ENCODE data around the gene FCER2.

FCER2 gene

GRCh38 chr19:7677669-7678311 lies 24.1 kb downstream of the FCER2 start:
- H3K27ac ChIP-seq (ENCODE audit: insufficient read depth, low read depth, low read length, poor library complexity, severe bottlenecking): no peak overlapping the region
- peaks cover 3% of the 10 kb centered on the region for H3K4me1 ChIP-seq (ENCODE audit: control insufficient read depth, insufficient read depth, low read length)
- peaks cover 43% of the 10 kb centered on the region for H3K27me3 ChIP-seq (ENCODE audit: control insufficient read depth, insufficient read depth, low read length, poor library complexity, severe bottlenecking)
- H3K9me3 ChIP-seq (ENCODE audit: control insufficient read depth, low read length): no peaks in the 10 kb centered on the region
- peaks cover 8% of the 10 kb centered on the region for H3K36me3 ChIP-seq (ENCODE audit: control insufficient read depth, insufficient read depth, low read length)
- no peak overlapping the region for H3K4me3 ChIP-seq (ENCODE audit: insufficient read depth, low read depth, low read length)
- WGBS, 2 experiments: 40 to 42% methylated on average over 12 of the region's 12 CpGs

- Histone ChIP-seq H3K9me3 (ENCODE audit: control insufficient read depth, low read length) (no peaks in the 10 kb centered on the region), H3K27me3 (ENCODE audit: control insufficient read depth, insufficient read depth, low read length, poor library complexity, severe bottlenecking) (peaks cover 52% of the 10 kb centered on the region), H3K36me3 (ENCODE audit: control insufficient read depth, insufficient read depth, low read length) (no peaks in the 10 kb centered on the region), H3K27ac (ENCODE audit: insufficient read depth, low read depth, low read length, poor library complexity, severe bottlenecking) (no peak within 1 kb of the TSS), H3K4me3 (ENCODE audit: insufficient read depth, low read depth, low read length) (no peak within 1 kb of the TSS), H3K4me1 (ENCODE audit: control insufficient read depth, insufficient read depth, low read length) (peaks cover 3% of the 10 kb centered on the region)
- 63 to 70% methylated on average over 10 of the region's 10 CpGs for WGBS, 2 experiments
These were observed 25.1 kb downstream of the FCER2 start, which contains the start of gene MCEMP1 for GRCh38 chr19:7676854-7677253. Gene MCEMP1, plus strand, starts transcription at chr19:7677090. Its CDS starts 31 bp downstream, at chr19:7677121.

GRCh38 chr19:7676376-7676775 lies 25.6 kb downstream of the FCER2 start:
- Histone ChIP-seq H3K36me3 (ENCODE audit: control insufficient read depth, insufficient read depth, low read length) (no peaks in the 10 kb centered on the region), H3K9me3 (ENCODE audit: control insufficient read depth, low read length) (no peaks in the 10 kb centered on the region), H3K27ac (ENCODE audit: insufficient read depth, low read depth, low read length, poor library complexity, severe bottlenecking) (no peak overlapping the region), H3K4me1 (ENCODE audit: control insufficient read depth, insufficient read depth, low read length) (peaks cover 3% of the 10 kb centered on the region), H3K4me3 (ENCODE audit: insufficient read depth, low read depth, low read length) (no peak overlapping the region), H3K27me3 (ENCODE audit: control insufficient read depth, insufficient read depth, low read length, poor library complexity, severe bottlenecking) (peaks cover 57% of the 10 kb centered on the region)
- WGBS, 2 experiments: 62 to 69% methylated on average over 7 of the region's 7 CpGs

DNA sequence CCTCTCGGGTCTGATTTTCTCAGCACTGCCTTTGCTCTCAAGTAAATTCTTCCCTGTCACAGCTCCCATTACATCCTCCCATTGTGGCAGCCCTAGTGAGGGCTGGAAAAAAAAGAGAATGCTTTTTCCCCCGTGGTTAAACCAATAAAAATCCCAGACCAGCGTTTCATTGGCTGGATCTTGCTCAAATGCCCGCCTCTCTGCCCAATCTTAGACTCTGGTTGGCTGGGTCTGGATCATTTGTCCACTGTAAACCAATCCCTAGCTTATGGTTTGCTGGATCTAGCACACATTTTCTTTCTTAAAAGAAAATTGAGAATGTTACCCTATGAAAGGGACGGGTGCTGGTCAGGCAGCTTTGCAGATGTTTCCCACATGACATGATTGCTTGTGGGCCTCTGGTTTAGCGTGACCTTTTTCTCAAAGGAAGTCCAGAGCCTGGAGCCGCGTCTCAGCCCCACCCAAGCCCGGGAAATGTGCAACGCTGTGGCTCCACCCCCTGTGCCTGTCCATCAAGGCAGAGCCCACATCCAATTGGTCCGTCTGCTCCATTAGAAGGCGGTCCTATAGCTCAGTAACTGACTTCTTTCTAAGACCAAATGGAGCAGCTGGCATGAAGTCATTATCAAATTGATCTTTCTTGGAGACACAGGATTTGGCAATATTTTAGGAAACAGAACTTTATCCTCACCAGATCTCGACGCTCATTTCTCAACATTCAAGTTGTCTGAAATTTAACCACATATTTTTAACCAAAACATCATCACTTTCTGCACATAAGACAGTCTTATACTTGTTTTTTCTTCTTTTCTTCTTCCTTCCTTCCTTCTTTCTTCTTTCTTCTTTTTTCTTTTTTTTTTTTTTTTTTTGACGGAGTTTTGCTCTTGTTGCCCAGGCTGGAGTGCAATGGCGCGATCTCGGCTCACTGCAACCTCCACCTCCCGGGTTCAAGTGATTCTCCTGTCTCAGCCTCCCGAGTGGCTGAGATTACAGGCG lies 27.6 kb downstream of the FCER2 start:
- H3K4me1 ChIP-seq (ENCODE audit: control insufficient read depth, insufficient read depth, low read length): peaks cover 3% of the 10 kb centered on the region
- H3K4me3 ChIP-seq (ENCODE audit: insufficient read depth, low read depth, low read length): no peak overlapping the region
- H3K9me3 ChIP-seq (ENCODE audit: control insufficient read depth, low read length): no peaks in the 10 kb centered on the region
- H3K27me3 ChIP-seq (ENCODE audit: control insufficient read depth, insufficient read depth, low read length, poor library complexity, severe bottlenecking): peaks cover 72% of the 10 kb centered on the region
- 59 to 65% methylated on average over 17 to 21 of the region's 21 CpGs for WGBS, 2 experiments
- H3K36me3 ChIP-seq (ENCODE audit: control insufficient read depth, insufficient read depth, low read length): no peaks in the 10 kb centered on the region
- no peak overlapping the region for H3K27ac ChIP-seq (ENCODE audit: insufficient read depth, low read depth, low read length, poor library complexity, severe bottlenecking)

GRCh38 chr19:7672522-7672921 lies 29.4 kb downstream of the FCER2 start:
- 49 to 55% methylated on average over 9 of the region's 9 CpGs for WGBS, 2 experiments
- H3K27ac ChIP-seq (ENCODE audit: insufficient read depth, low read depth, low read length, poor library complexity, severe bottlenecking): no peak overlapping the region
- H3K27me3 ChIP-seq (ENCODE audit: control insufficient read depth, insufficient read depth, low read length, poor library complexity, severe bottlenecking): peaks cover 66% of the 10 kb centered on the region
- H3K9me3 ChIP-seq (ENCODE audit: control insufficient read depth, low read length): no peaks in the 10 kb centered on the region
- no peaks in the 10 kb centered on the region for H3K4me1 ChIP-seq (ENCODE audit: control insufficient read depth, insufficient read depth, low read length)
- H3K36me3 ChIP-seq (ENCODE audit: control insufficient read depth, insufficient read depth, low read length): no peaks in the 10 kb centered on the region
- no peak overlapping the region for H3K4me3 ChIP-seq (ENCODE audit: insufficient read depth, low read depth, low read length)

- H3K27me3 ChIP-seq (ENCODE audit: control insufficient read depth, insufficient read depth, low read length, poor library complexity, severe bottlenecking): peaks cover 52% of the 10 kb centered on the region
- H3K27ac ChIP-seq (ENCODE audit: insufficient read depth, low read depth, low read length, poor library complexity, severe bottlenecking): no peak overlapping the region
- H3K4me3 ChIP-seq (ENCODE audit: insufficient read depth, low read depth, low read length): peak overlapping the region; percentile 35
- H3K9me3 ChIP-seq (ENCODE audit: control insufficient read depth, low read length): no peaks in the 10 kb centered on the region
- no peaks in the 10 kb centered on the region for H3K4me1 ChIP-seq (ENCODE audit: control insufficient read depth, insufficient read depth, low read length)
- 44 to 51% methylated on average over 8 of the region's 9 CpGs for WGBS, 2 experiments
- no peaks in the 10 kb centered on the region for H3K36me3 ChIP-seq (ENCODE audit: control insufficient read depth, insufficient read depth, low read length)
These were observed 31.1 kb downstream of the FCER2 start for GRCh38 chr19:7670790-7671189.

DNA sequence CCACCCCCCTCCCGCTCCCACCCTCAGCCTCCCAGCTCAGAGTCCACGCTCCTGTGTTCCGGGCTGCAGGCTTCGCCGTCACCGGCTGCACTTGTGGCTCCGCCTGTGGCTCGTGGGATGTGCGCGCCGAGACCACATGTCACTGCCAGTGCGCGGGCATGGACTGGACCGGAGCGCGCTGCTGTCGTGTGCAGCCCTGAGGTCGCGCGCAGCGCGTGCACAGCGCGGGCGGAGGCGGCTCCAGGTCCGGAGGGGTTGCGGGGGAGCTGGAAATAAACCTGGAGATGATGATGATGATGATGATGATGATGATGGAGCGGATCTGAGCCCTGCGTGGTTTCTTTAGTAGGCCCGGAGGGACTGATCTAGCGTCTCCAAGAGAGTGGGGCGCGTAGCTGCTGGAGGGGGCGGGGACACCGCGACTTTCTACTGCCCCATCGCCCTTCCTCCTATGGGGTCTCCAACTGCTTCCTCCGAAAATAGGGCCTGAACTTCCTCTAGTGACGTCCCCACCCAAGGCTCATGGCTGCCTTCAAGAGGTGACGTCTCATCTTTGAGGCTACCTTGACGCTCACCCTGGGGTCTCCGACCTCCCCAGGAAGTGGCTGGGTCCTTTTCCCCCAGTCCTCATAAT lies 31.7 kb downstream of the FCER2 start:
- no peak overlapping the region for H3K27ac ChIP-seq (ENCODE audit: insufficient read depth, low read depth, low read length, poor library complexity, severe bottlenecking)
- H3K4me3 ChIP-seq (ENCODE audit: insufficient read depth, low read depth, low read length): peak overlapping the region; percentile 35
- no peaks in the 10 kb centered on the region for H3K9me3 ChIP-seq (ENCODE audit: control insufficient read depth, low read length)
- WGBS, 2 experiments: 7 to 8% methylated on average over 42 of the region's 43 CpGs
- no peaks in the 10 kb centered on the region for H3K36me3 ChIP-seq (ENCODE audit: control insufficient read depth, insufficient read depth, low read length)
- no peaks in the 10 kb centered on the region for H3K4me1 ChIP-seq (ENCODE audit: control insufficient read depth, insufficient read depth, low read length)
- peaks cover 50% of the 10 kb centered on the region for H3K27me3 ChIP-seq (ENCODE audit: control insufficient read depth, insufficient read depth, low read length, poor library complexity, severe bottlenecking)

DNA sequence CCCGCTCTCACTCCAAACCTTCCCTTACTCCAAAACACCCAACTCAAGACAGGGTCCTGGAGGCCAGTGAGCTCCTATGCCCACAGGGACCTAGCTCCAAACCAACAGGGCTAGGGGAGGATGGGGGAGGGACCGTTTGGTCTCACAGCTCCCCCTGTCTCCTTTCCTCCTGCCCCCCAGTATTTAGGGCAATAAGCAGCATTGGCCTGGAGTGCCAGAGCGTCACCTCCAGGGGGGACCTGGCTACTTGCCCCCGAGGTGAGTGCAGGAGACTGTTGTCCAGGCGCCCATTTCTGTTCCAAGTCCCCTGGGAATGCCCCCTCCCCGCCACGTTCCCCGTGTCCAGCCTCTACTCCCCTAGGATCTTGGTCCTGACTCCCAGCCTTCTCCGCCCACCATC lies 32.3 kb downstream of the FCER2 start:
- Histone ChIP-seq H3K27ac (ENCODE audit: insufficient read depth, low read depth, low read length, poor library complexity, severe bottlenecking) (no peak overlapping the region), H3K4me3 (ENCODE audit: insufficient read depth, low read depth, low read length) (peak overlapping the region; percentile 2), H3K27me3 (ENCODE audit: control insufficient read depth, insufficient read depth, low read length, poor library complexity, severe bottlenecking) (peaks cover 50% of the 10 kb centered on the region), H3K4me1 (ENCODE audit: control insufficient read depth, insufficient read depth, low read length) (no peaks in the 10 kb centered on the region), H3K9me3 (ENCODE audit: control insufficient read depth, low read length) (no peaks in the 10 kb centered on the region), H3K36me3 (ENCODE audit: control insufficient read depth, insufficient read depth, low read length) (no peaks in the 10 kb centered on the region)
- WGBS, 2 experiments: 42 to 47% methylated on average over 9 of the region's 9 CpGs

- H3K27me3 ChIP-seq (ENCODE audit: control insufficient read depth, insufficient read depth, low read length, poor library complexity, severe bottlenecking): peaks cover 50% of the 10 kb centered on the region
- 84 to 86% methylated on average over 9 of the region's 9 CpGs for WGBS, 2 experiments
These were observed 33.1 kb downstream of the FCER2 start, which contains the start of gene RETN for GRCh38 chr19:7668842-7669241. Gene RETN, plus strand, starts transcription at chr19:7669049. Its CDS starts 278 bp downstream, at chr19:7669327.

DNA sequence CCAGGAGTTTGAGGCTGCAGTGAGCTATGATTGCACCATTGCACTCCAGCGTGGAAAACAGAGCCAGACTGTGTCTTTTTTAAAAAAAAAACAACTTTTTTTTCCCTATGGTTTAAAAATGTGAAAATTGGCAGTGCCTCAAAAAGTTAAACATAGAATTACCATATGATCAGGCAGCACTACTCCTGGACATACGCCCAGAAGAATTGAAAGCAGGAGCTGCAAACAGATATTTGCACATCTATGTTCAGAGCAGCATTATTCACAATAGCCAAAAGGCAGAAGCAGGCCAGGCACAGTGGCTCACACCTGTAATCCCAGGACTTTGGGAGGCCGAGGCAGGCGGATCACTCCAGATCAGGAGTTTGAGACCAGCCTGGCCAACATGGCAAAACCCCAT lies 36.9 kb downstream of the FCER2 start:
- WGBS, 2 experiments: 71 to 79% methylated on average over 4 of the region's 4 CpGs
- Histone ChIP-seq H3K4me3 (ENCODE audit: insufficient read depth, low read depth, low read length) (no peak overlapping the region), H3K4me1 (ENCODE audit: control insufficient read depth, insufficient read depth, low read length) (no peaks in the 10 kb centered on the region), H3K36me3 (ENCODE audit: control insufficient read depth, insufficient read depth, low read length) (no peaks in the 10 kb centered on the region), H3K27me3 (ENCODE audit: control insufficient read depth, insufficient read depth, low read length, poor library complexity, severe bottlenecking) (peaks cover 19% of the 10 kb centered on the region), H3K9me3 (ENCODE audit: control insufficient read depth, low read length) (no peaks in the 10 kb centered on the region), H3K27ac (ENCODE audit: insufficient read depth, low read depth, low read length, poor library complexity, severe bottlenecking) (no peak overlapping the region)

More at GRCh38 chr19:7668842-7669241, 33.1 kb downstream of the FCER2 start, which contains the start of gene RETN:
- Histone ChIP-seq H3K27ac (ENCODE audit: insufficient read depth, low read depth, low read length, poor library complexity, severe bottlenecking) (no peak within 1 kb of the TSS), H3K9me3 (ENCODE audit: control insufficient read depth, low read length) (no peaks in the 10 kb centered on the region), H3K36me3 (ENCODE audit: control insufficient read depth, insufficient read depth, low read length) (no peaks in the 10 kb centered on the region), H3K4me3 (ENCODE audit: insufficient read depth, low read depth, low read length) (peak within 1 kb of the TSS; percentile 2), H3K4me1 (ENCODE audit: control insufficient read depth, insufficient read depth, low read length) (no peaks in the 10 kb centered on the region)
